Measurements from ENCODE around the gene RICTOR.

The RICTOR gene

DNA sequence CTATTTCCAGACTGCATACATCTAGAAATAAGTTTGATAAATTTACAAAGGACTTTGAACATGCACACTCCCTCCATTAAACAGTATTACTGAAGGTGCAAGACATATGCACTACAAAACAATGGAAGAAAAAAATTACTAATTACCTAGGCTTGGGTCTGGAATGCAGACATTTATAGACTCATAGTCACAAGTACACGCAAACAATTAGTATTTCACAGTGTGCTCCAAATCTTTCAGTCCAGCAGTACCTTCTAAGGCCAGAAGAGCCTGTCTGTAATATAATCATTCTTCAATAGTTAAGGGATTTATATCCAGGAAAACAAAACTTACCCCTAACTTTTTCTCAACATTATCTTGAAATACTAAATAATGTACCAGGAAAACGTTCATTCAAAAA, 11.2 kb downstream of the RICTOR start:
- TF ChIP-seq, protein P1, sequence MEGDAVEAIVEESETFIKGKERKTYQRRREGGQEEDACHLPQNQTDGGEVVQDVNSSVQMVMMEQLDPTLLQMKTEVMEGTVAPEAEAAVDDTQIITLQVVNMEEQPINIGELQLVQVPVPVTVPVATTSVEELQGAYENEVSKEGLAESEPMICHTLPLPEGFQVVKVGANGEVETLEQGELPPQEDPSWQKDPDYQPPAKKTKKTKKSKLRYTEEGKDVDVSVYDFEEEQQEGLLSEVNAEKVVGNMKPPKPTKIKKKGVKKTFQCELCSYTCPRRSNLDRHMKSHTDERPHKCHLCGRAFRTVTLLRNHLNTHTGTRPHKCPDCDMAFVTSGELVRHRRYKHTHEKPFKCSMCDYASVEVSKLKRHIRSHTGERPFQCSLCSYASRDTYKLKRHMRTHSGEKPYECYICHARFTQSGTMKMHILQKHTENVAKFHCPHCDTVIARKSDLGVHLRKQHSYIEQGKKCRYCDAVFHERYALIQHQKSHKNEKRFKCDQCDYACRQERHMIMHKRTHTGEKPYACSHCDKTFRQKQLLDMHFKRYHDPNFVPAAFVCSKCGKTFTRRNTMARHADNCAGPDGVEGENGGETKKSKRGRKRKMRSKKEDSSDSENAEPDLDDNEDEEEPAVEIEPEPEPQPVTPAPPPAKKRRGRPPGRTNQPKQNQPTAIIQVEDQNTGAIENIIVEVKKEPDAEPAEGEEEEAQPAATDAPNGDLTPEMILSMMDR (conservative IDR thresholded peaks at IDR 0.05), result peak; percentile 25; the same call in 1 of the 2 replicates
- H3K27ac ChIP-seq, result peak overlapping the region; percentile 11

DNA sequence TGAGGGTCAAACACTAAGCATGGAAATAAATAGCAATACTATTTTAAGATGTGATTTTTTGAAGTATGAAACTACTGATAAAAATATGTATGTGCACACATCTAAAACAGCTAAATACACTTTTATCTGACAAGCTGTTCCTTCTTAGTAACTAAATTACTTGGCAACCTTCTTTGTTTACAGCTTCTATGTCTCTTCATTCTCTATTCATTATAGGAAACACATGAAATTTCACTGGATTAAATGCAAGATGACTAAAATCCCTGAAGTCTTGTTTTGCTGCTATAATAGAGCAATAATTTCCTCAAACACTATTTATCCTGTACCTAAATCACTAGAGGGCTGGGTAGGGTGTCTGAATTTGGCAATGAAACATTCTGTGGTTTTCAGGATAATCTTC, 11.7 kb downstream of the RICTOR start:
- H3K27ac ChIP-seq, result peak overlapping the region; percentile 11
- TF ChIP-seq, protein P1 (conservative IDR thresholded peaks at IDR 0.05), result no peak

DNA sequence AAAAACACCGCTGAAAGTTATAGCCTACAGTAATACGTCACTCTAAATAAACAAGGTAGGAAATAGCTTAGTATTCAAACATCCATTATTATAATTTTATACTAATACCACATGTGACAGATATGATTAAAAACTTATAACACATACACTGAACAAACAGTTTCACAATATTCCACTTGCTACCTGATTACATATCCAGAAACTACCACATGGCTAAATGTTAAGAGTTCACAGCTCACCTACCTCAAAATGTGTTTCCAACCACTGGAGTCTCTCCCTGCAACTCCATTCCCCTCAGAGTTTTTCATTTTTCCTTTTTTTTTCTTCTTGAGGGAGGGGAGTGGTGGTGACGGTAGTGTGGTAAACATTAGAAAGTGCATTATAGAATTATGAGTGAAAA, 12.1 kb downstream of the RICTOR start:
- TF ChIP-seq, protein P1 (conservative IDR thresholded peaks at IDR 0.05), result no peak
- H3K27ac ChIP-seq, result peak overlapping the region; percentile 11; the same call in 1 of the 2 replicates

DNA sequence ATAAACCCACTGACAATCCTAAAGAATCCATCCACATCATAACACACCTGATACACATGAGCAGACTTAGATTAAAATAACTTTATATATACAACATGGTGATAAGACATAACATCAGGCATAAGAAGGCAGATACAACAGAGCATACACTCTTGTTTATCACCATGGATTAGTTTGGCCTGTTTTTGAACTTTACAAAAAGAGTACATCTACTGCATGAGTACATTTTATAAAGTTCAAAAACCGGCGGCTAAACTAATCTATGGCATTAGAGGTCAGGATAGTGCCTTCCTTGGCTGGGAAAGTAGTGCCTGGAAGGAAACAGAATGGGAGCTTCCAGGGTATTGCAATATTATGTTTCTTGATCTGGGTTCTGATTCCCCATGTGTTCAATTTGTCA, 15.1 kb downstream of the RICTOR start:
- peak overlapping the region; percentile 28; the same call in 1 of the 2 replicates for H3K27ac ChIP-seq
- TF ChIP-seq, protein P1 (conservative IDR thresholded peaks at IDR 0.05), result no peak

DNA sequence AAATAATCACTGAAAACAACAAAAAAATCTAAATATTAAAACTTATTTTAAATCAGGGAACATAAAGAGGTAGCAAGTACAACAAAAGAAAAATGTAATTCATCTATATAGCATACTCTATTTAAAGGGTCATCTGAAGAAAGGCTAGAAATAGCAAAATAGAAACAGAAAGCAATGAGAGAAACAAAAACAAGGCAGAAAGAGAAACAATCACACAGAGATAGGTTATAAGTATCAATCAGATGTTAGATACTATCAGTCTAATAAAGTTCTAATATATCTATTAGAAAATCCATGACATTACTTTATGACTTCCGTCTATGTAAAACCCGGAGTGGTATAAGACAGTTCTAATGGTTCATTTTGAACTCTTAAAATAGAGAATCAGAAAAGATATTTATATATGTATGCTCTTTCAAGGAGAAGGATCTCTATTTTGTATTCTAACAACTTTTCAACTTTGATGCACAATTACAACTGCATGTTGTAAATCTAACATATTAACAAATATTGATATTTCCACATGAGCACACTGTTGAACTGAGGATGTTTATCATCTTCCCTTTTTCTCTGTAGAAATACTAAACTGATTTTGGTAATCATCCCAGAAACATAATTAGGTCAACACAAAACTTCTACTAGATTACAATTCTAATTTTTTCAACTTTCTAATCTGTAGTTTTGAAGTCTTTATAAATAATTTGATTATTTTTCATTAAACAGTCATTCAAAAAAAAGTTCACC, 15.8 kb downstream of the RICTOR start:
- H3K27ac ChIP-seq, result peak overlapping the region; percentile 28
- TF ChIP-seq, protein P1 (conservative IDR thresholded peaks at IDR 0.05), result no peak

DNA sequence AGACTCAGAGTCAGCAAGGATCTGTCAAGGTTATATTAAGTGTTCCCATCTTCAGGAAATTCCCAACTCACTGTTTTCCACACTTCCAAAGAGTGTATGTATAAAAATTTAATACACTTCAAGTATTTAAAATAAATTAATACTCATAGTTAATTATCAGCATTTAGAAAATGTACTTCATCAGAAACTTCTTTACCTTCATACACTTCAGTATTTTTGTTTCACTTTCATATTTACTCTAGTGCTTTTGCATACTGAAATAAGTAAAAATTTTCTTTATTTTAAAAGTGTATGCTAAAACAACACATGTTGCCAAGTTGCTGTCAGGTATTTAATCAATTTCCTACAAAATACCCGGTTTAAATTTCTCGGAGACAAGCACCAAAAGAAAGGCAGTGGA, 16.5 kb downstream of the RICTOR start:
- TF ChIP-seq, protein P1 (conservative IDR thresholded peaks at IDR 0.05), result no peak
- H3K27ac ChIP-seq, result peak overlapping the region; percentile 28

DNA sequence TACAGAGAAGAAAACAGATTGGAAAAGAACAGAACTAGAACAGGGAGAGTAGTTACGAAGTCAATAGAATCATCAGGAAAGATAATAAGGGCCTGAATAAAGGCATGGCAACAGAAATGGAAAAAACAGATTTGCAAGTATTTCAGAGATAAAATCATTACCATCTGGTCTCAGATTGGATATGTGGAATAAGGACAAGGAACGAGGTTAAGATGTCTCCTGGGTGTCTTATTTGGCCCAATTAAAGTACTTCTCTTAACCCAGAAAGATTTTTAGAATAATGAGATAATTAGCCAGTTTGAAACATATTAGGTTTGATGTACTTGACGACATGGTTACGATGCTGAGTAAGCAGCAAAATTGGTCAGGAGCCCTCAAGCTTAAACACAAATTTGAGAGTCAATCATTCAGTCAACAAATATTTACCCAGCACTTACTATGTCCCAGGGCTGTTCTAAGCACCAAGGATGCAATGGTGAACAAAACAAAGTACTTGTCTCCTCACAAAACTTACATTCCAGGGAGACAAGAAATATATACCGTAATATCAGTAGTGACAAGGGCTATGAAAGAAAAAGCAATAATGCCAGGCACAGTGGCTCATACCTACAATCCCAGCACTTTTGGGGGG, 18.3 kb downstream of the RICTOR start:
- H3K27ac ChIP-seq, result 0 out of 2 replicates have a peak overlapping the region, but pooled peaks have one; percentile 3
- TF ChIP-seq, protein P1 (conservative IDR thresholded peaks at IDR 0.05), result no peak
